ENCODE data around the gene COL23A1.

COL23A1 gene

DNA sequence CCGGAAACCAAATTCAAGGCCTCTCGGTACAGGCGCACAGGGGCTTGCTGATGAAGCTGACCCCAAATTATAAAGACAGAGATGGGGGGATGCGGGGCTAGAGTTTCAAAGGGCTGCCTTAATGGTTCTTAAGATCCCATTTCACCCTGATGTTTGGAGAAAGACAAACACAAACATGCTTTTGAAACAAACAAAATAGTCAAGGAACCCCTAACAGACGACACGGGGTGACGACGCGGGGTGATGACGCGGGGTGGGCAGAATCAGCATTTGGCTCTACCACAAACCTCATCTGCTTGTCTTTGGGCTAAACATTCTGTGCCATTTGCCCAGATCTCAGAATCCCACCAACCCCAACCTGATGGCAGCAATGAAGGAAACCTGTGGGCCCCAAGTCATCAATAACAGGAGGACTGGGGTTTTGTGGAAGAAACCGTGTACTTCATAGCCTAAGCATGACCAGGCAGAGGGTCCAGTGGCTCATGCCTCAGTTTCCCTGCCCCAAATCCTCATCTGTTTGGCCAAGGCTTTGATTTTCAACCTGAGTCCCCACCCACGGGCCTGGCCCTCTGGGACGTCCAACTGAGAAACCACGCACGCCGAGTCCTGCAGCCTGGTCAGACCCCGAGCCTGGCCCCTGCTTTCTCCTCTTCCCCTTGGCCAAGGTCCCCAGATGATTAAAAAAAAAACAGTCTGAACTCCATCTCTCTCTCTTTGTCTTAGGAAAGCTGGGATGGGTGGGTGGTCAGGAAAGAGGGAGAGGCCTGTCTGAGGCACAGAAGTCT, 148.5 kb downstream of the COL23A1 start:
- DNase-seq (ENCODE audit: extremely low read depth in 1 of 2, low read depth in 1 of 2): no peak

DNA sequence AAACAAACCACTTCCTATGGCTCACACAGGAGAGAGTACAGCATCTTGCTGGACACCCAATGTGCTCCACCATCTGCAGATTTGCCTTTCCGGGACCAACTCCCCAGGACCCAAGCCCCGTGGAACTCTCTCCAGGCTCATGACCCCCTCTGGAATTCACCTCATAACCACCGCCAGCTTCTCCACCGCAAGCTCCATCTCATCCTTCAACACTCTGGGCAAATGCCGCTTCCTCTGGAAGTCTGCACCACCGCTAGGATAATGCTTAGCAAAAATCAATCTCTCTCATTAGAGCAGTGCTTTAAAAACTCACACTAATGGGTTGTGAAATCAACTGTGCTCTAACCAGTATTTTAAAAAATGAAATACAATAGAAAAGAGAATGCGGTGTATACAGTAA, 150.0 kb downstream of the COL23A1 start:
- DNase-seq (ENCODE audit: extremely low read depth in 1 of 2, low read depth in 1 of 2): no peak

DNA sequence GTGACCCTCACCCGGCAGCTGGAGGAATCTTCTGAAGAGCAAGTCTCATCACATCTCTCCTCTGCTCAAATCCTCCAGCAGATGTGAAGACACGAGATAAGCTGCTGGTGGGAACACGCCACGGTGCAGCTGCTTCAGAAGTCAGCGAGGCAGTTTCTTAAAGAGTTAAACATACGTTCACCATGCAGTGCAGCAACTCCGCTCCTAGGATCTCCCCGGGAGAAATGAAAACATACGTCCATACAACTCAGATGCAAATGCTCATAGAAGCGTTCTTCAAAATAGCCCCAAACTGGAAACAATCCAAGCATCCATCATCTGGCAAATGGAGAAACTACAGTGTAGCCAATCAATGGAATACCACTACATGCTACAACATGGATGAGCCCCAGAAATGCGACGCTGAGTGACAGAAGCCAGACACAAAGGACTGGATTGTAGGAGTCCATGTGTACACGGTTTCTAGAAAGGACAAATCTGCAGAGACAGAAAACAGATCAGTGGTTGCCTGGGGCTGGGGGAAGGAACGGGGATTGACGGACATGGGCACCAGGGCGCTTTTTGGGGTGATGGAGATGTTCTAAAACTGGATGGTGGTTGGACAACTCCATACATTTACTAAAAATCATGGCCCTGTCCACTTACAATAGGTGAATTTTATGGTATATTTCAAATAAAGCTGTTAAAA, 150.6 kb downstream of the COL23A1 start:
- DNase-seq (ENCODE audit: extremely low read depth in 1 of 2, low read depth in 1 of 2): no peak

DNA sequence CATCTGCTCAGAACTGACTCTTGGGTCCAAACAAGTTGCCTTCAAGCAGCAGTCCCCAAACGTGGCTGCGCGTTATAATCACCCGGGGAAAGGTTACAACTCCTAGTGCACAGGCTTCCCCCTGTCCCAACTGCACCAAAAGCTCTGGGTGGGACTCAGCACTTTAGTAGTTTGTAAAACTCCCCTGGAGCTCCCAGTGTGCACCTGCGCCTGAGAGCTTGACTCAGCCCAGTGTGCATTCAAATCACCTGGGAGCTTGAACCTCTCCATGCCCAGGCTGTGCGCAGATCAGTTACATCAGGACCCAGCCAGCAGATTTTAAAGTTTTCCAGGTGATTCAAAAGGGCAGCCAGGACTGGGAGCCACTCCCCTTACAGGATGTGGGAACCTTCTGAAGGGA, 151.4 kb downstream of the COL23A1 start:
- no peak for DNase-seq (ENCODE audit: extremely low read depth in 1 of 2, low read depth in 1 of 2)

DNA sequence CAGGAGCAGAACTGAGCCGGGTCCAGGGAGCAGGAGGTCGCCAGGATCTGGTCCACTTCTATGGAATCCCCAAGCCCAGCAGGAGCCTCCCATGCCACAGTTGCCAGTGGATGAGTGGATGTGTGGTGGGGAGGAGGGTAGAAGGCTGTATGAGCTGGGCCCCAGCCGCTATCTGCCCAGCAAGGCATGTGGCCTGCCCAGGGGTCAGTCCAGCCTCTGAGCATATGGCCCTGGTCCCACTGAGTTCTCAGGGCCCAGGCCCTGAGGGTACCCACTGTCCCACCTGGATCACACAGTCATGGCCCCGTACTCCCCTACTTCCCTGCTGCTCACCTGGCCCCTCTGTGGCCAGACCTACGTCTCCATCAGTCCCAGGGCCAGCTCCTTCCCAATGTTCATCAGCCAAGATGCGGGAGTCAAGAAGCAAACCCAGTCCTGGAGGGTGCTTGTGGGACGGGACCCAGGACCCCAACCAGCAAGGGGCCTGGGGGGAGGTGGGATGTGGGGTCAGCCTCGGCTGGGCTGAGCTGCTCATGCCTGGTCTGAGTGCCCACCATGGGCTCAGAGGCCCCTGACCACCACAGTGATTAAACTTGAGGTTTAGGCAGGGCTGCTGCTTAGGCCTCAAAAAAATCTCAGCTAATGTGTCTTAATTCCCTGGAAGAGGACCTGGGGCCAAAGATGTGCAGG, 152.7 kb downstream of the COL23A1 start:
- no peak for DNase-seq (ENCODE audit: extremely low read depth in 1 of 2, low read depth in 1 of 2)

DNA sequence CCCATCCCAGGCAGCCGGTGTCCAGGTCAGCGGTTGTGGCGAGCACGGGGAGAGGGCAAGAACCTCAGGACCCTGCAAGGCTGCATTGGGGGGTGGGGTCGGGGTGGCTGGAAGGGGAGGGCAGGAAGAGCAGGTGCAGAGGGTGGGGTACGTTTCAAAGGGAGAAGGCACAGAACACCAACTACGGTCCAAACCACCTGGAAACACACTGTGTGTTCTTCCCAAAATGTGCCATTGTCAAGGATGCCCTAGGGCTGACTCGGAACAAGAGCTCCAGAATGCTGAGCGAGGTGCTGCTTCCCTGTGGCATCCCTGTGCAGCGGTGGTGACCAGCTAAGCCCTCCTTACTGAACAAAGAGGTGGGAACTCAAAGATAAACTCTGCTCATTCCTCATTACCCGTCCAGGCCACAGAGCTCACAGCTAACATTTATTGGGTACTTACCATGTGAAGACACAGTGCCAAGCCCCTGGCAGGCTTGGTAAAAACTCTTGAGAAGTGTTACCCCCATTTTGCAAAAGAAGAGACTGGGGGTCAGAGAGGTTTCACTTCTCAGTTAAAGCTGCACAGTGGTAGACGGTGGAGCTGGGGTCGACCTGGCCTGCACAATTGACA, 153.8 kb downstream of the COL23A1 start:
- no peak for DNase-seq (ENCODE audit: extremely low read depth in 1 of 2, low read depth in 1 of 2)

DNA sequence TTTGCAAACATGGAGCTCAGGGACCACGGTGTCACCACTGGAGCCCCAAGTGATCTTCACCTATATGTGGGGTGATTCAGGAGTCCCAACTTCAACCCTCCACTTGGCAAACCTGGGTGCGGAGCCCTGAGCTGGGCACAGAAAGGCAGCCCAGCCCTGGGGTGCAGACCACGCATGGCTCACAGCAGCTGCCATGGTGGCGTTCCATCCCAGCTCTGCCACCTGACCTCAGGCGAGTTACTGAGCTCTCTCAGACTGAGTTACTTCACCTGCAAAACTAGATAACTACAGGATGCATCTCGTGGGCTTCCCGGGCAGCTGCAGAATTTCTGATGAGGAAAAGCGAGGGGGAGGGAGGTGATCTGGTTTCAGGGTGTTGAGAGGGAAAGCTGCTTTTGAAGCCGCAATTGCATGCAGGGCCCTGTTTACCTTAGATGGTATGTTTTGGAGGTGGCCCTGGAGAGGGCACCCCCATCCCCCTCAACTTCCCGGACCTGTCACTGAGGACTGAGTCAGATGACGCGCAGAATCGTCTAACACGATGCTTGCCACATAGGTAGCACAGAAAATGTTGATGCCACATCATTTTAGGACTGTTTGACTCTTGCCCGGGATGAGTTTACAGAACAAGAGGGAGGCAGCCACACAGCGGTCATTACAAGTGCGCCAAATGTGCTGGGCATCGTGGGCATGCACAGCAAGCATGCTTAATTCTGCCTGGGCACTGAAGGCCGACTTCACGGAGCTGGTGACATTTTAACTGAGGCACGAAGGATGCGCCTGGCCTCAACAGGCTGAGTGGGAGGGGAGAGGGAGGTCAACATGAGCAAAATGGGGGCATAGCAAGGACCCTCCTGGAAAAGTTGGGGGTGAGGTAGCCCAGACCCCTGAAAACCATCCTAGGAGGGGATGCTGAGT, 154.6 kb downstream of the COL23A1 start:
- no peak for DNase-seq (ENCODE audit: extremely low read depth in 1 of 2, low read depth in 1 of 2)

DNA sequence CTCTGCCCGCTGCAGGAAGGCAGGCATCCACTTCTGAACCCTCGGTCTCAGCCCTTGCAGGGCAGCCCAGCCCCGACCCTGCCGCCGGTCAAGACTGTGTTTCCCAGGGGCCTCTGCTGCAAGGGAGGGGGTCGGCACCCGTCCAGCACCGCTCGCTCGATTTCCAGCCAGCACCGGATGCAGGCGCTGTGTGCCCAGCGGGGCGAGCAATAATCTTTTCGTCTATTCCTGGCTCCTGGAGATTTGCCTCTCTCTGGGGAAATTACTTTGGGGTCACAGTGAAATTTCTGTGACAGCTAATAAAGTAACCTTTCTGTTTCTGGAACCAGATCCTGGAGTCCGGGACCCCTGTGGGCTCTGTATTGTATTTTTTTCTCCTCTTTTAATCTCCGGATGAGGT, 155.3 kb downstream of the COL23A1 start:
- no peak for DNase-seq (ENCODE audit: extremely low read depth in 1 of 2, low read depth in 1 of 2)

DNA sequence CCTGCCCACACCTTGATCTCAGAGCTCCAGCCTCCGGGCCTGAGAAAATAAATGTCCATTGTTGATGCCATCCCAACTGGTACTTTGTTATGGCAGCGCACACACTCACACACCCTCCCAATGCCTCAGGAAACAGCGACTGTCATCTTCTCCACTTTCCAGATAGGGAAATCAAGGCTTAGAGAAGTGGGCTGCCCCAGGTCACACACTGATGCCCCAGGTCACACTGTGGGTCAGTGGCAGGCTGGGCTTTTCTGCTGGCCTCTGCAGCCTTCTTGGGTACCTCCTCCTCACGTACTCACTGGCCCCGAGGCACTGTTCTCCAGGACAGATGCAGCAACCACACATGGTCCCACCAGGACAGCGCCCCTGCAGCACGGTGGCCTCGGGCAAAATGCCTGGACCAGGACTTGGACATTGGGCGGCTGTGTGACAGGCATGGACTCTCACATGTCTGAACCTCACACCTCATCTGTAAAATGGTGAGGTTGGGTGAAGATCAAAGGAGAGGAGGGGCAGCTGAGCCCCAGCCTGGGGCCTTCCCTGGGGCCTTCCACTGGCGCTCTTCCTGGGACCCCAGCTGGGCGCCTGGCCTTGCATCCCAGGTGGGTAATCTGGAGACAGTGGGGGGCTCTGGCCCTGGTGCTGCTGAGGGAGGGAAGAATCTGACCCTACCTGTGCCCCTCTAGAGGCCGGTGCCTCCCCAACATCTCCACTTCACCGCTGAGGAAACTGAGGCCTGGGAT, 156.0 kb downstream of the COL23A1 start:
- no peak for DNase-seq (ENCODE audit: extremely low read depth in 1 of 2, low read depth in 1 of 2)

DNA sequence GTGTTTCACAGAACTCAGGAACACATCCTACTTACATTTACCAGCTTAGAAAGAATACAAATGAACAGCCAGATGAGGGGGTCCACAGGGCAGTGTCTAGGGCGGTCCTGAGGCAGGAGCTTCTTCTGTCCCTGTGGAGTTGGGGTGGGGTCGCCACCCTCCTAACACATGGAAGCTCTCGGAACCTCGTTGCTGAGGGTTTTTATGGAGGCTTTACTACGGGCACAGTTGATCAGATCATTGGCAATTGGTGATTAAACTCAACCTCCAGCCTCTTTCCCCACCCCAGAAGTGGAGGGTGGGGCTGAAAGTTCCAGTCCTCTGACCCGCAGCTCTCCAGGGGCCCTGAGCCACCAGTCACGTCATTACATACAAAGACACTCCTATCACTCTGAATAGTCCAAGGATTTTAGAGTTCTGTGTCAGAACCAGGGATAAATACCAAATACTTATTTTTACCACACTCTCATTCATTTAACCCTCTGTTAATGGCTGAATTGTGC, 156.9 kb downstream of the COL23A1 start:
- no peak for DNase-seq (ENCODE audit: extremely low read depth in 1 of 2, low read depth in 1 of 2)

DNA sequence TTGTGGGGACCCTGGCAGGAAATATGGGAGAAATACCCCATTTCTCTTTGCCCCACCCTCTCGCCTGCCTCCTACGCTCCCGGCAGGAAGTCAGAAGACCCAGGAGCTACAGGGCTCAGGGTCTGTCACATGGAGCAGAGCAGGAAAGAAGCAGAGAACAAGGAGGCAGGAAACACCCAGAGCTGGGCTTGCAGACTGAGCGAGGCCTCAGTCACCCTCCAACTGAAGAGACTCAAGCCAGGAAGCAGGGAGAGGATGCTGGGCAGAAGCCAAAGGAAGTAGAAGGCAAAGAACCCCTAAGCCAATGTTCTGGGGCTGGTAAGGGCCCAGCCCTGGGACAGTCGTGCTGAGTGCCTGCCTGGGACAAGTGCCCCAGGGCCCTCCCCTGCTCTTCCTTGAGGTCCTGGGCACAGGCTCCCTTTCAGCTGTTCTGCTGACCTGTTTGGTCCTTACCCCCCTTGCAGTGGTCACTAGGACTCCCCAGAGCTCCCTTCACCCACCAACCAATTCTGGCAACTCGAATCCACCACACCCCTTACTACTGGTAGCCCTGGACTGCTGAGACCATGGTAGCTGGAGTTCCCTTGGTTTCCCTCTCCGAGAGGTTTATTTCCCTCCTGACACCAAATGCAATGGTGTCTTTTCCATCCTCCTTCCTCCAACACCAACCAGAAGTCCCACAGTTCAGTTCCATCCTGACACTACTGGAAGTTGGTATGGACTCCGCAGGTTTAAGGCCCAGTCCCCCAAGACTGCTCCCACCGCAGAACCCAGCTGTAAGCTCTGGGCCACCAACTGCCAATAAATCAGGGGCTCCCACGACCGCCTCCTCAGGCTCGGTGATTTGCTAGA, 157.5 kb downstream of the COL23A1 start:
- no peak for DNase-seq (ENCODE audit: extremely low read depth in 1 of 2, low read depth in 1 of 2)

DNA sequence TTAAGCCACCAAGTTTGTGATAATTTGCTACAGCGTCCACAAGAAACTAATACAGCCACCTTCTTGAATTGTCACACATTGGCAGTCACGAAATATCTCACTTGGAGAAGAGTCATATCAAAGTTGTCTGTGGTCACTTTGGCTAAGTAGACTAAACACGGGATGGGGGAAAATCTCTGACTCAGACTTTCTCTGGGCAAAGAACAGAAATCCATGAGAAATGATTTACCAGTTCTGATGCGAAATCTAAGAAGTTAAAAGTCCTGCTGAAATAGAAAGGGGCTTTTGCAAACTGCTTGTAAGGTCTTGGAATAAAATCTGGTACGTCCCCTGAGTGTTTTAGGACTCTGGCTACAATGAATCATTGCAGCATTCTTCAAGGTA, 158.4 kb downstream of the COL23A1 start:
- no peak for DNase-seq (ENCODE audit: extremely low read depth in 1 of 2, low read depth in 1 of 2)

DNA sequence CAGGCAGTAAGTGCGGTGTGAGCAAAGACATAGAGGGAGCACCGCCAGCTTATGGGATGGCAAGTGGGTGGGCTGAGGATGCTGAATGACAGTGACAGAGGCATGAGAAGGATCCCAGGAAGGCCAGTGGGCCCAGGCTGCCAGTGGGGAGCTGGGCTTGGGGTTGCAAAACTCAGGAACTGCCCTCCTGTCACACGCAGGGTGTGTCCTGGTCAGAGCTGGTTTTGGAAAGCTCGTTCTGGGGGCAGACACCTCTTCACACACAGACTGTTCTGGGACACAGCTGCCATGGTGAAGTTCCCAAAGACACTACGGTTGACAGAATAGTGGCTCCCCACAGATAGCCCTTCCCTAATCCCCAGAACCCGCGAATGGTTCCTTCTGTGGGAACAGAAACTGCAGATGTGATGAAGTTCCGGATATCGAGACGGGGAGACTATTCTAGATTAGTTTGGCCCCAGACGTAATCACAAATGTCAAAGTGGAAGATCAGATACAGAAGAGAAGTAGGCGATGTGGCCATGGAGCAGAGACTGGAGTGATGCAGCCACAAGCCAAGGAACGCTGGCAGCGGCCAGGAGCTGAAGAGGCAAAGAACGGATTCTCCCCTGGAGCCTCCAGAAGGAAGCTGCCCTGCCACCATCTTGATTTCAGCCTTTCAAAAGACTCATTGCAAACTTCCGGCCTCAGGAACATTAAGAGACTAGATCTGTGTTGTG, 159.0 kb downstream of the COL23A1 start:
- DNase-seq (ENCODE audit: extremely low read depth in 1 of 2, low read depth in 1 of 2): no peak

DNA sequence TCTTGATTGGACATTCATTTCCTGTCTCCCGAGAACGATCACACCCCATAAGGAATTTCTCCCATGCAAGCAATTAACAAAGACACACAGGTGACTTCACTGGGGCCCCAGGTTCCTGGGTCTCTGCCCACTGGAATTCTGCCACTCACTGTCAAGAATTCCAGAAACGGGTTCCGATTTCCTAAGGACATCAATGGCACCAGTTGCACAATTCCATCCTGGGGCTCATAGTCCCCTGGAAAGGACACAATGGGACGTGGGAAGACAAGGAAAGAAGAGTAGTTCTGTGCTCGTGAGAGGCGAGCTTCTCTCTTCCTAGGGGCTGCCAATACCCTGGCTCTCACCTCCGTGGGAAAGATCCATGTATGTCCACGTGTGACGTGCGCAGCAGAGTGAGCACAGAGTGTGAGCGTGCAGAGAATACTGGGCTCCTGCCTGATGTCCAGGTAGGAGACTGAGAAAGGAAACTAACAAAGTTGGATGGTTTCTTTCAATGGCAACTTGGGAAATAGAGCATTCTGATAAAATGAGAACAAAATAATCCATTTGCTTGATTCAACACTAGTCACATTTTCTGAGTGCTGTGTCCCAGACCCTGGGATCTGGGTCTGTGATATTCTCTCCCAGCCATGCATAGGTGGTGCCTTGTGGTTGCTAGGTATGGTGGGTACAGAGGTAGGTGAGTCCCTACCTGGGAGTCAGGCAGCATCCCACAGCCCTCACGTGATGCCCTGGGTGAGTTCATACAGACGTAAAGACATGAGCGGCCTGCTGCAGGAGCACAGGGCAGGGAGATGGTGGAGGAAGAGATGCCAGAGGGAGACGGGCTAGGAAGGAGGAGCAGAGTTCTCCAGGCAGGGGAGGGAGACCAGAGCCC, 159.8 kb downstream of the COL23A1 start:
- DNase-seq (ENCODE audit: extremely low read depth in 1 of 2, low read depth in 1 of 2): no peak

DNA sequence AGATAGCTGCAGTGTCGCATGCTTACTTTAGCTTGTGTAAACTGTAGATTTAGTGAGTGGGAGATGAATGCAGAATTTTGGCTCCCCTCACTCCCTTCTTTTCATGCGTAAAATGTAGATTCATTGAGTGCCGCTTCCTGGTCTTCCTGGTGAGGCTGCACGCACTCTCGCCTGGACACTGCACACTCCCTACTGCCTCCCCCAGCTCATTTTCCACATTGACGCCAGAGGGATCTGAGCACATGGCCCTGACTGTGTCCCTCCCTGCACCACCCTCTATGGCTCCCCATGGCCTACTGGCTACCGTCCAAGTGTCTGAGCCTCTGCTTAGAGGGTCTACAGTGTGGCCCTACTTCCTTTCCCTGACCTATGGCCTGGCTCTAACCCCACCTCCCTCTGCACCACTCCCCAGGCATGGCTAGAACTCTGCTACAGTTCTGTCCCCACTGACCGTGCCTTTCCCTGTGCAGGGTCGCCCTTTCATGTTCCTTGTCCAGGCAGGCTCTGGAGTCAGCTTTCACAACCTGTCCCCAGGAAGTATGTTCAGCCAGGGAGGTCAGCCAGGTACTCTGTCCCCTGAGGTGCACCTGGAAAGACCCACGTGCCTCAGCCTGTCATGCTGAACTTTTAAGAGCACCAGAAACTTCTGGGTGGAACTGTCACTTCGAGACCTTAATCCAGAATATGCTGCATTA, 160.6 kb downstream of the COL23A1 start:
- no peak for DNase-seq (ENCODE audit: extremely low read depth in 1 of 2, low read depth in 1 of 2)

DNA sequence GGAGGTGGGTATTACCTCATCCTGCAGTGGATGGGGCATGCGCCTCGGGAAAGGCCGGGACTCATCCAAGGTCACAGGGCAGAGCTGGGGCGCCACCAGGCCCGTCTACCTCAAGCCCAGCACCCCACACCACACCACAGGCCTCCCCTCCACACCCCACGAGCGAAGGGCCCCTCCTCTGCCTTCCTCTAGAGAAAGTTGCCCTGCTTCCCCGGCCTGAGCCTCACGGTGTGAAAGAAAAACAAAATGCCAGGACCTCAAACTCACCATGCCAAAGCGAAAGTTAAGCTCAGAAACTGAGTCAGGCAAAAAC, 161.1 kb downstream of the COL23A1 start:
- DNase-seq (ENCODE audit: extremely low read depth in 1 of 2, low read depth in 1 of 2): no peak

Data from stimulated activated CD8-positive, alpha-beta memory T cell treated with anti-CD3 and anti-CD28 coated beads, Interleukin-7, amount 100 ng/mL, for 48 hours (primary cell).